NAMALWA (cell line): Measurements from ENCODE around the gene KBTBD13.
"Not testable (repeated sequence)": the region's sequence is repeated elsewhere in the genome, so short reads cannot be mapped to it uniquely, and the experiment has no call there.

Experiments used
- DNase-seq: peaks from one replicate; pipeline ENCODE4 v3.0.0-alpha.2; 2015; ENCODE audit warnings: low spot score

KBTBD13 gene

DNA sequence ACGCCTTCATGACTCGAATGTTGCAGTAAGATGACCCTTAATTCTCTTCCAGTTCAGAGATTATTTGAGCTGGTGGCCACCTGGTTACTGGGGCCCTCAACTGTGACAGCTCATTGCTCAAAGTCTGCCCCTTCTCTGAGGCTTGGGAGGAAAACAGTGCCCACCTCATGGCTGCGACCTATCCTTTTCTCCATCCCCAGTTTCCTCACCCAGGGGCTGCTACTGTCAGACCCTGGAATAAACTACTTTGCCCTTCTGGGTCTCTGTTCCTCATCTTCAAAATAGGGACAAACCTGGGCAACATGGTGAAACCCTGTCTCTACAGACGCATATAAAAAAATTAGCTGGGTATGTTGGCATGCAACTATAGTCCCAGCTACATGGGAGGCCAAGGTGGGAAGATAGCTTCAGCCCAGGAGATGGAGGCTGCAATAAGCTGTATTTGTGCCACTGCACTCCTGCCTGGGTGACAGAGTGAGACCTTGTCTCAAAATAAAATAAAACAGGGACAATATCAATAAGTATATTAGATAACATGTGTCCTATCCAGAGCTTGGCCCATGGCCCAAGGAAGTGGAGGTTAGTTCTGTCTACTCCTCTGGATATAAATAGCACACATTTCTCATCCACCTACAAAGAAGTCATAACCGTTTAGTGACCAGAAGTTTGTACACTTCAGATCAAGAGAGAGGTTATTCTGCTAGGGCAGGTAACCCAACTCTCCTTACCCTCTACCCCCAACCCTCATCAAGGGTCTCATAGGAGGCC lies 6.6 kb upstream of the KBTBD13 start:
- no peak for DNase-seq

DNA sequence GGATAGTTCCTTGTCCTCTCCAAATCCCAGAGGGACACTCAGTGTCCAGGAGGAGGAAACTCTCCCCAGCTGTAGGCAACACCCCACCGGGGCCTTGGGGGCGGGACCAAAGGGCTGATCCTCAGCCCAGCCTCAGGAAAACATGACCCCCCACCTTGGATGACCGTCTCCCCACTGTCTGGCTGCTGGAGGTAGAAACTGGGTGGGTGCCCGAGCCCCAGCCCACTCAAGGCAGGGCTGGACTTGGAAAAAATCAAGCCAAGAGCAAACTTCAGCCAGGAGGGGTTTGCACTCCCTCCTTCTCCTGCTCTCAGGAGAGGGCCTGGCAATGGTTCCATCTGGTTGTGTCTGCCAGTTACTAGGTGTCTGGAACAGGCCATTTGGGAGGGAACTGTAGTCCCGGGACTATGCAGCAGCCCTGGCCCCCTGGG lies 5.2 kb upstream of the KBTBD13 start:
- no peak for DNase-seq

DNA sequence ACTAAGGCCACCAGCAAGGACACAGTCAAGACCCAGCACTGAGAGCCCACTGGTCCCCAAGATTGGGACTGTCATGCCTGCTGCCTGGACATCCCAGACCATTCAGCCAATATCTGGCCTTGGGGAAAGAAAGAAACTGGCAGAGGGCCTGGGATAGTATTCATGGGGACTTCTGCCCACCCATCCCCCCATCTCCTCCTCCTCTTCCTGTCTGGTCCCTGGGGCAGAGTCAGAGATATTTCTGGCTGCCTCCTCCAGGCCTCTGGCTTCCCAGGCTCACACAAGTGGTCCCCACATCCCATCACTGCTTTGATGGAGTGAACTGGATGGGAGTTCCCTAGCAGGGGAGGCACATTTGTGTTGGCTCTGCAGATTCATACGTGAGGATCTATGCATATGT lies 4.5 kb upstream of the KBTBD13 start:
- DNase-seq: no peak

DNA sequence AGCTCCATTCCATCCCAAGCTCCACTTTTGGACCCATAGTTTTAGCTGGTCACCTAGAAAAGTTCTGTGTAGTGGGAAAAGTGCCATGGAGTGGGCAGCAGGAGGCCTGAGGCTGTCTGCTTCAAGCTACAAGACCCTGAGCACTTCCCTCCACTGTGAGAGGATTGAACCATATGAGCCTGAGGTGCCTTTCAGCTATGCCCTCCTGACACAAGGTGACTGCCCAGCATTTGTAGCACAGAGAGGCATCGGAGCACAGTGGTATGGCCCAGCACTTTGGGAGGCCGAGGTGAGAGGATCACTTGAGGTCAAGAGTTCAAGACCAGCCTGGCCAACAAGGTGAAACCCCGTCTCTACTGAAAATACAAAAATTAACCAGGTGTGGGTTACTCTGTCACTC lies 3.9 kb upstream of the KBTBD13 start:
- DNase-seq: no peak

DNA sequence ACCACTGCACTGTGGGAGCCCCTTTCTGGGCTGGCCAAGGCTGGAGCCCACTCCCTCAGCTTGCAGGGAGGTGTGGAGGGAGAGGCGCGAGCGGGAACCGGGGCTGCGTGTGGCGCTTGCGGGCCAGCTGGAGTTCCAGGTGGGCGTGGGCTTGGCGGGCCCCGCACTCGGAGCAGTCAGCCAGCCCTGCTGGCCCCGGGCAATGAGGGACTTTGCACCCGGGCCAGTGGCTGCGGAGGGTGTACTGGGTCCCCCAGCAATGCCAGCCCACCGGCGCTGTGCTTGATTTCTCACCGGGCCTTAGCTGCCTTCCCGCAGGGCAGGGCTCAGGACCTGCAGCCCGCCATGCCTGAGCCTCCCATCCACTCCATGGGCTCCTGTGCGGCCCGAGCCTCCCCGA lies 1.6 kb upstream of the KBTBD13 start:
- DNase-seq: not testable (repeated sequence)

DNA sequence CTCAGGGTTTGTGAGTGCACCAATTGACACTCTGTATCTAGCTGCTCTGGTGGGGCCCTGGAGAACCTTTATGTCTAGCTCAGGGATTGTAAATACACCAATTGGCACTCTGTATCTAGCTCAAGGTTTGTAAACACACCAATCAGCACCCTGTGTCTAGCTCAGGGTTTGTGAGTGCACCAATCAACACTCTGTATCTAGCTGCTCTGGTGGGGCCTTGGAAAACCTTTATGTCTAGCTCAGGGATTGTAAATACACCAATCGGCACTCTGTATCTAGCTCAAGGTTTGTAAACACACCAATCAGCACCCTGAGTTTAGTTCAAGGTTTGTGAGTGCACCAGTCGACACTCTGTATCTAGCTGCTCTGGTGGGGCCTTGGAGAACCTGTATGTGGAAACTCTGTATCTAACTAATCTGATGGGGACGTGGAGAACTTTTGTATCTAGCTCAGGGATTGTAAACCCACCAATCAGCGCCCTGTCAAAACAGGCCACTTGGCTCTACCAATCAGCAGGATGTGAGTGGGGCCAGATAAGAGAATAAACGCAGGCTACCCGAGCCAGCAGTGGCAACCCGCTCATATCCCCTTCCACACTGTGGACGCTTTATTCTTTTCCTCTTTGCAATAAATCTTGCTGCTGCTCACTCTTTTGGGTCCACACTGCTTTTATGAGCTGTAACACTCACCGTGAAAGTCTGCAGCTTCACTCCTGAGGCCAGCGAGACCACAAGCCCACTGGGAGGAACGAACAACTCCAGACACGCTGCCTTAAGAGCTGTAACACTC lies 745 bp upstream of the KBTBD13 start:
- DNase-seq: not testable (repeated sequence)

DNA sequence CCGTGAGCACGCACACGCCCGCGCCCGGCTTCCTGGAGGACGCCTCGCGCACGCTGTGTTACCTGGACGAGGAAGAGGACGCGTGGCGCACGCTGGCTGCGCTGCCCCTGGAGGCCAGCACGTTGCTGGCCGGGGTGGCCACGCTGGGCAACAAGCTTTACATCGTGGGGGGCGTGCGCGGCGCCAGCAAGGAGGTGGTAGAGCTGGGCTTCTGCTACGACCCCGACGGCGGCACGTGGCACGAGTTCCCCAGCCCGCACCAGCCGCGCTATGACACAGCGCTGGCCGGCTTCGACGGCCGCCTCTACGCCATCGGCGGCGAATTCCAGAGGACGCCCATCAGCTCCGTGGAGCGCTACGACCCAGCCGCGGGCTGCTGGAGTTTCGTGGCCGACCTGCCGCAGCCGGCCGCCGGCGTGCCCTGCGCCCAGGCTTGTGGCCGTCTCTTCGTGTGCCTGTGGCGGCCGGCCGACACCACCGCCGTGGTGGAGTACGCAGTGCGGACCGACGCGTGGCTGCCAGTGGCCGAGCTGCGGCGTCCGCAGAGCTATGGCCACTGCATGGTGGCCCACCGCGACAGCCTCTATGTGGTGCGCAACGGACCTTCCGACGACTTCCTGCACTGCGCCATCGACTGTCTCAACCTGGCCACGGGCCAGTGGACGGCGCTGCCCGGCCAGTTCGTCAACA lies 890 bp downstream of the KBTBD13 start:
- DNase-seq: no peak

DNA sequence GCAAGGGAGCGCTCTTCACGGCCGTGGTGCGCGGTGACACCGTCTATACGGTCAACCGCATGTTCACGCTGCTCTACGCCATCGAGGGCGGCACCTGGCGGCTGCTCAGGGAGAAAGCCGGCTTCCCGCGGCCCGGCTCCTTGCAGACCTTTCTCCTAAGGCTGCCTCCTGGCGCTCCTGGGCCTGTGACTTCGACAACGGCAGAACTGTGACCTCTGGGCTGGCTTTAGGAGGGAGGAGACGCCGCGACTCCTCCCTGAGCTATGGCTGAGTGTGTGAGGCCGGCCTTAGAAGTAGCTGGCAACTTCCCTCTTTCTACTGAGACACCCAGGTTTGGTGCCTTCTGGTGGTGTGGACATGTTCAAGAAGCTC lies 1.4 kb downstream of the KBTBD13 start:
- no peak for DNase-seq

DNA sequence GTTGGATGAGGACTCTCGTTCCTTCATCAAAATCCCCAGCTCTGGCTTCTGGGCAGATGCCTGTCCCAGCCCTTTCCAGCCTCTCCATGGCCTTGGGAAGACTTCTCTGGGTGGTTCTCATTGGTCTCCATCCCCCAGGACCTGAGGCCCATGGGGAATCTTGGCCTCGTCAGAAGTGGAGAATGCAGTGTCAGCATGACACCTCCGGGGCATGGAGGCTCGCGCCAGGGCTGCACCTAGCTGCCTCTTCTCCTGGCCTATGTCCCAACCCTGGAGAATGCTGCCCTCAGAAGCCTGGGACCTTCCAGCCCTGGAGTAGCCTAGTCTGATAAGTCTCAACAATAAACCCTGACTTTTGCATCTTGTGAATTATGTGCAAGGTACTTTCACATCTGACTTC lies 3.0 kb downstream of the KBTBD13 start:
- DNase-seq: no peak

DNA sequence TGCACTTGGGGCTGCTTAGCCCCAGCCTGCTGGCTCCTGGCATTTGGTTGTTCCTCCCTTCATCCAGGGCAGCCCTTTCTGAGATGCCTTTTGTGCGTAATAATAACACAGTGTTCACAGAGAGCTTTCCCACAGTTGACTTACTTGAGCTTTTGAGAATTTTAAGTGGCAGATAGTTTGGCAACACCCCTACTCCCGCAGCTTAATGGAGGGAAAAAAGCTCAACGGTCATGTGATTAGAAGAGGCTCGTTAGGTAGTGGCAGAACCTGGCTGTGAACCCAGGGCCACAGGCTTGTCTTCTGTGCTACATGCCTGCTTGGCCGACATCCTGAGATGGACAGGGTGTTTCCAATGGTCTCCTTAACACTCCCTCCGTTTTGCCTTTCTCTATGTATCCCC lies 4.7 kb downstream of the KBTBD13 start:
- no peak for DNase-seq

DNA sequence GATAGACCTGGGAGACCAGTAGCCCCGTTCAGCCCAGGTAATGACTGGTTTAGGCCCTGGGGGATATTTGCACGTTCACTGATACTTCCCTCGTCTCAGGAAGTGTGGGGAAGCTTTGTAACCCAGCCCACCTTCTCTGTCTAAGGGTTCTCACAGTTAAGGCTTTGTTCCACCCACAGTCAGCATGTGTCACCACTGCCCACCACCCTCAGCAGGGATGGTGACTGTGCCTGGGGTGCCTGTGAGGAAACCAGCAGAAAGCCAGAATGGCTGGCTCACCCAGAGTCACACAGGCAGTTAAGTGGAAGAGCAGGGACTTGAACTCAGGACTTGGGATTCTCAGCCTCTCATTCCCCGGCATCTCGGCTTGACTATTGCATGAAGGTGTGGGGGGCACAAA lies 5.2 kb downstream of the KBTBD13 start:
- no peak for DNase-seq

DNA sequence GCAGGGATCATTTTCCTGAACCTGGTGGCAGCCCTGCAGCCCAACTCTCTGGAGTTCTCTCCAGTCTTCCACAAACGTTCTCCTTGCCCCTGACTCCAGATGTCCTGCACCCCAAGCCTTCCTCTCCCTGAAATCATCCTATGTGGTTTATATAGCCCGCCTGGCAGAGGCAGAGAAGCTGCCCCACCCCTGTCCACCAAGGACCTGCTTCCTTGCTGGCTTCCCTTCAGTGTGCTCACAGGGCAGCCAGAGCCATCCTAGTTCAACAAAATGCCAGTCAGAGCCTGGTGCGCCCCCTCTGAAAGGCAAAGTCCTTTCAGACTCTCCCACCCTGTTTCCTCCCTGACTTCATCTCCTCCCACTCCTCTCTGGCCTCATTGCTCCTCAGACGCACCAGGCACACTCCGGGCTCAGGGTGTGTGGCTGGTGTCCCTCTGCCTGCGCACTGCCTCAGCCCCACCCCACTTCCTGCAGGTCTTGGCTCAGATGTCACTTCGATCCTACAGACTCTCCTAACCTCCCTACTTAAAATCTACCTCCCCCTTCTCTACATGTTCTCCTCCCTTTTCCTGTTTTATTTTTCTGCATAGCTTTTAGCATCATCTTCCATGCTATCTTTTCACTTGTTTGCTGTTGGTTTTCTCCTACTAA lies 5.9 kb downstream of the KBTBD13 start:
- no peak for DNase-seq

DNA sequence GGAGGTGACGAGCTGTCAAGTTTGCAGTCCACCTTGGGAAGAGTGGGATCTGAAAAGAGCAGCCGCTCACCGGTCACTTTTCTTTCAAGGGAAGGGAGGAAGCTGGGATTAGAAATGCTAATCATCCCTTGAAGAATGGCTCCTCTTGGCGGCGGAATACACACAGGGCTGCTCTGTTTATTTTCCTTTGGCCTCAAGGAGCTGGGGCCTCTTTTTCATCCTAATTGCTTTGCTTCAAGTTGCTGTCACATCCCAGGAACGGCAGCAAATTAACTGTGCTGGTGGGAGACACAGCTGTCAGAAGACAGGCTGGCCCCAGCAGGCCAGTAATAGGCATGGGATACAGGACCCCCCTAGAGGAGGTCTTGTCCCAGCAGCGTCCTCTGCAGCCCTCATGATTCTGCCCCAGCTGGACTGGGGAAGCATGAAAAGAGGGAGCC lies 6.7 kb downstream of the KBTBD13 start:
- DNase-seq: no peak

DNA sequence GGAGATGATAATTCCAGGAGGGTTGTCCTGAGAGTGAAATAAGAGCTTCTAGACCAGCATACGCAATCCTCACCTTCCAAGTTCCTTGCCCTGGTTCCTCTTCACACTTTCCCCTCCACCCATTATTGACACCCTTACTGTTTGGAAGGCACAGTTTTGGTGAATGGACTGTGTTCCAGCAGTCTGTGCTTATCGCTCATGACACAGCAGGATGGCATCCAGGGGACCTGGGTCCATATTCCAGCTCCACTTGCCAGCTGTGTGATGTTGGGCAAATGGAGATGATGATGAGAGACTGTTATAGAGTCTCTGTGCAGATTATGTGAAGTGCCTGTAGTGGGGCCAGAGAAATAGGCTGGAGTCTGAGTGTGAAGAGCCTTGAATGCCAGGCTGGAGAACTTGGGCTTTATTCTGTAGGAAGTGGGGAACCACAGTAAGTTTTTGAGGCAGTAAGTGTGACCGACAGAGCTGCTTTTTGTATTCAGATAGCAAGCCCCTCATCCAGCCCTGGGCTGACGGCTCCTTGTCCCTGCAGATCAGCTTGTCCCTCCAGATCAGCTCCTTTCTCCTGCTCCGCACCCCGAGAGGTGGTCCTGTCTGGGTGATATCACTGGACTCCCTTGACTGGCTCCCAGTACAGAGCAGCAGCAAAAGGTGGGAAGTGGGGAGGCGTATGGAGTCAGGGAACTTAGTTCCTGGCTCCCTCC lies 8.1 kb downstream of the KBTBD13 start:
- no peak for DNase-seq

DNA sequence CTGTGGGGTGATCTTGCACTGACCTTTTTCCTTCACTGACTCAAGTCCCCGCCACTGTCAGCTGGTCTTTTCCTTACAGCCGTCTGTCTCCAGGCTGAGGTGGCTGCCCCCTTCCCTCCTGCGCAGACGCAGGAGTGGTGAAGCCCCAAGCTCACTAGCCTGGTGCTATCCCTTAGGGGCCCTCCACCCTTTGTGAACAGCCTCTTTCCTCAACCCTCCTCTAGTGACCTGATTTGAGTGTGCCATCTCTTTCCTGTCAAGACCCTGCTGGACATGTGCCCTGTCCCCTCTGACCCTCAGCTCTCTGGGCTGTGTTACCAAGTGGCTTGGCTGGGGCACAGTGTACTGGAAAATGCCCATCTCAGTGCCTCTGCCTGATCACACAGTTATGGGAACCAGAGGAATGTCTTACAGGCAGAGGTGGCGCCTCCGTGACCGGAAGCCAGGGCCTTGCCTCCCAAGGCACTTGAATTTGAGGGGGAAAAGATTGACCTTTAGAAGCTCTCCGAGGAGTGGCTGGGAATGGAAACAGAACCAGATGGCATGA lies 8.7 kb downstream of the KBTBD13 start:
- no peak for DNase-seq

DNA sequence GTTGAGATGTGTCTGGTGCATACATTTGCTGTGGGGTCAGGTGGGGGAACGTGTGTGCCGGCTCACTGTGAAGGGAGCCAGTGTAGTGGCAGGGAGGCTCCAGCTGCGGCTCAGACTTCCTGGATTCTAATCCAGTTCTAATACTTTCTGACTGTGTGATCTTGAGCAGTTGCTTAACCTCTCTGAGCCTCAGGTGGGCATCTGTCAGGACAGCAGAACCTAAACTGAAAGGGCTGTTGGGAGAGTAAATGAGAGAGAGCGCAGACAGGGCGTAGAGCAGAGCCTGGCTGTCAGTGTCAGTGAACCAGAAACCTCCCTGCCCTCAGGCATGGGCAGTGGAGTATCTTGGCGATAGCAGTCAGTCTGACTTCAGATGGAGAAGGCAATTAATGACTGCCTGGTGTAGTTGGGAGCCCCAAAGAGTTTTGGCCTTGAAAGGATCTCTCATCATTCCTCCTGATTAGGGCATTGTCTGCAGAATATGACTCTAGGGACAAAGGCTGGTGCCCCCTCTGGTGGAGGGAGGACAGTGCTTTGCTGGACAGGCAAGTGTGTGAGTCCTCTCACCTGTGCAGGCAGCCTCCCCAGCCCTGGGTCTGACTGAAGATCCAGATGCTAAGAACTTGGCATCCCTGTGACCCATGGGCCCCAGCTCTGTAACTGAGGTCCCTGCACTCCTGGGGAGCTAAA lies 9.6 kb downstream of the KBTBD13 start:
- DNase-seq: peak; percentile 41

DNA sequence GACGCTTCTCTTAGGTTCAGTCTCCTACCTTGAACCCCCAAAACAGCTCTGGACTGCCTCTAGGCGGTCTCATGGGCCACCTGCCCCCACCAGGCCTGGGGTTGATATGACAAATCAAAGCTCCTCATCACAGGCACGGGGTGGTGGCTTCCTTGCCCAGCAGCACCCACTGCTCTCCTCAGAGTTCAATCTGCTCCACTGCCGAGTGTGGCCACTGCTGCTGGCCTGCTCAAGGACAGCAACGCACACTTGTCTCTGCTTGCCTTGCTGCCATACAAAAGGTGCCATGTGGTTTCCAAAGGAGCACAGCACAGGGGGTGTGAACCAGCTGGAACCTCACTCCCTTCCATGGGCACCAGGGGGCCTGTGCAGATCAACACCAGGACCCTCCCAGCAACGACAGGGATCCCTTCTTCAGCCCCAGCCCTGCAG lies 10.2 kb downstream of the KBTBD13 start:
- DNase-seq: peak; percentile 49

DNA sequence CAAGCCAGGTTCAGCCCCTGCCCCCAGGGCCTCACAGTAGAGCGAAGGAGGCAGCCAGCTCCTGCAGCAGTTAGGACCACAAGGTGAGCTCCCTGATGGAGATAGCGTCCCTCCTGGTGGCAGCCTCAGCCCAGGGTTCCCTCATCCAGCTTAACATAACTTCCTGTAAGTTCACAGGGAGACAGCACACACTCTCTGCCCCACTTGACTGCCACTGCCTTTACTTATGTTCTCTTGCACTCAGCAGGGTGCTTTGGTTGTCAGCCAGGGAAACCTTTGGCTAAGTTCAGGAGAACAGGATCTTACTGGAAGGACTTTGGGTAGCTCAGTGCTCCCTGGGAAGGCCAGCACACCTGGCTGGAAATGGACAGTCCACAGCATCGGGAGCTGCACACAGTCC lies 10.9 kb downstream of the KBTBD13 start:
- no peak for DNase-seq

DNA sequence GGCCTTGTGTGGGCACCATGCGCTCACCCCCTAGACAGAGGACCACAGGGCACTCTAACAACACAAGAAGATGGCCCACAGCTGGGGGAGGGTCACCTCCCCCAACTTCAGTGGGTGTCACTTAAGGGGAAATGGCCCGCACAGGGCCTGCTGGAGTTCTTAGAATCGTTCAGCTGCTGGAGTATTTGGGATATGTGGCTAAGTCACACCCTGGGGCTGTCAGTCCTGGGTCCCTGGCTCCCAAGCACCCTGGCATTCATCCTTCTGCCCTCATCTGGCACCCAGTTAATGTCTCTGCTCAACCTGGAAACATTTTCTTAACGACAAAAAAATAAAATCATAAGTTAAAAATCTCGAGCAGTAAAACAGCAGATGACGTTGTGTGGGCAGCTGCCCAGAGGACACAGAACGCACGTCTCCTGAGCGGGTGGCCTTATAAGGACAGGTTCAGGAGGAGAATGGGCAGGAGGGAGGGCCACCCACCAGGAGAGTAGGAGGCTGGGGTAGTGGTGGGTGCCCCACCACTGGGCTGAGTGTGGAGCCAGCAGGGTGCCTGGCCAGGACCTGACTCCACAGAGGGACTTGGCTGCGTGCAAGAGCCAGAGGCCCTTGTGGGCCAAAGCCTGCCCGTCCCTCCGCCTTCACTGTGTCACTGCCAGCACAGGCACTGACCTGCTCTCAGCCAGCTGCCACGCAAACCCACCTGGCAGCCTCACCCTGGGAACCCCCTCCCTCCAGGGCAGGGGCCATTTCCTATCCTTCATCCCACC lies 11.5 kb downstream of the KBTBD13 start:
- DNase-seq: no peak

DNA sequence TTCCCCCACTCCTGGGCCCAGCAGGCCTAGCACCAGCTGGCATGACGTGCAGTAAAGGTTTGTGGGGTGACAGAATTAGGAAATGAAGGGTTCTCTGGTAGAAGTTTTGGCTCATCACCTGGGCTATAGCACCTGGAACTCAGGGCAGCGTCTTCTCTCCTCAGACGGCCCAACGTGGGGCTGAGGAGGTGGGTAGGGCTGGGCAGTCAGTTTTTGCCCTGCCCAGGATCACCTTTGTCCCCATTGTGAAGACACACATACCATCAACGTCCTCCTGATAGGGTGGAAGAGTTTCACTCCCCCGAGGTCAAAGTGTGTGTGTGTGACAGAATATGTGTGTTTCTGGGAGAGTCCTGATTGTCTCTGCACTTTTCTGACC lies 12.1 kb downstream of the KBTBD13 start:
- DNase-seq: no peak
